GM15510 (cell line): ENCODE measurements around the gene OR5AS1.

ENCODE experiments used
- POLR2A ChIP-seq: IDR thresholded peaks from 3 replicates; pipeline ENCODE4 v1.6.1; 2011; ENCODE audit warnings: borderline replicate concordance; ENCODE audit not compliant: insufficient read length; ENCODE audit errors: extremely low read depth

Gene OR5AS1

DNA sequence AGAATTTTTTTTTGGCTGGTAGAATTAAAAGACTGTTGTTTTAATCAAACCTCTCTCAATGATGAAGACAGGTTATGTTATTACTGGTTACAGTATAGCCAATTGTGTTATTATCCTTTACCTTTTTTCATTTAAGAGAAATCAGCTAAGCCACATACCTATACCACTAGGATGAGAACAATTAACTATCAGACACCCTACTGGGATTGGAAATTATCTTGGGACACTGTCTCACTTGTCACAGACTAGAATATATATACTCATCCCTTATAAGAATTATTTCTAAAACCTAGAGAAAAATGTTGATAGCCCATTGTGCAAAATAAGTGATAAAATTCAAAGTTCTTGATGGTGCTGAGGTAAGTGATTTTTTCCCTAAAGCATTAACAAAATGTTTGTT is at the start of gene OR5AS1:
TSS of gene OR5AS1 (plus strand) at position 301 of the 400 bp plus-strand sequence. CDS start 2,765 bp downstream, outside the sequence.
- TF ChIP-seq POLR2A = no peak

- TF ChIP-seq POLR2A = no peak
Observed at GRCh38 chr11:55994525-55994924, 32.9 kb upstream of the OR5AS1 start, which contains the start of gene OR5F1. TSS of gene OR5F1 (minus strand) at chr11:55994625. CDS start at chr11:55994625, 0 bp downstream.

DNA sequence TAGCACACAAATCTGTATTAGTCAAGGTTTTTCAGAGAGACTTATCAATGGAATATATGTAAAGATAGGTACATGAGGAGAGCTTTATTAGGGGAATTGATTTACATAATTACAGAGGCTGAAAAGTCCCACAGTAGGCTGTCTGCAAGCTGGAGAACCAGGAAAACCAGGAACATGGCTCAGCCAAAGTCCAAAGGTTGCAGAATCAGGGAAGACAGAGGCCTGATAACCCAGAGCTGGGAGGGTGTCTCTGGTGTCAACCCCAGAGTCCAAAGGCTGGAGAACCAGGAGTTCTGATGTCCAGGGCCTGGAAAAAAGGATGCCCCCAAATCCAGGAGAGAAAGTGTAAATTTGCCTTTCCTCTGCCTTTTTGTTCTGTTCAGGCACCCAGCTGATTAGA is 16.7 kb upstream of the OR5AS1 start:
- no peak for TF ChIP-seq POLR2A

GRCh38 chr11:56013805-56014204 is 13.6 kb upstream of the OR5AS1 start:
- no peak for TF ChIP-seq POLR2A

- no peak for TF ChIP-seq POLR2A
Observed at GRCh38 chr11:56045538-56045937, 18.1 kb downstream of the OR5AS1 start.

DNA sequence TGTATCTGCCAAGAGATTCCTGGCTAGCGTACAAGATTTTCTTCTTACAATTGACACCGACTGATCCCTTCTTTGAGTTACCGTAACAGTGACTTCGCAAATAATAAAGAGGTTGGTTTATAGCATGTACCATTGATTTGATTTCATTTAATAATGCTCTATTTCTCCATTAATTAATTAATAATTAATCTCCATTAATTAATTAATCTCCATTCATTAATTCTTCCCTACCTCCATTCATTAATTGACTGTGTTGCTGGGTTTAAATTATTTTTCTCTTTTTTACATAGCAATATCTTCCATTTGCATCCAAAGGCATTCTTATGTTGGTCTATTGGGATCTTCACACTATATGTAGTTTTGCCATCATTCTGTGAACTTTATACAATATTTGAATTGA is 21.0 kb downstream of the OR5AS1 start:
- no peak for TF ChIP-seq POLR2A

- no peak for TF ChIP-seq POLR2A
Observed at GRCh38 chr11:56049487-56049886, 22.0 kb downstream of the OR5AS1 start.

DNA sequence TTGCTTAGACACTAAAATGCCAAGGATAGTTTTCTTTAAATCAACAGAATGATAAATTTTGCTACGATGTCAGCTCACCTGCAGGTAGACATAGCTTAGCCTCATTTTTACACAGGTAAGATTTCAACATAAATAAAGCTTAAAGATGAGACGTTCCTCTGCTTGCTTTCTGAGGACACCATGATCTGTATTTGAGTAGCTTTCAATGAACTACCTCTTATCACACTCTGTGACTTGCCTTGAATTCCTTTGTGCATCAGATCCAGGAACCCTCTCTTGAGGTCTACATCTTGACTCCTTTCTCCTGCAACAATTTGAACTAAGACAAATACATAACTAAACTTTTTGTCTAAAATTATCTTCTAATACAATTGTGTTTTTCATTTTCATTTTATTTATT is 39.5 kb downstream of the OR5AS1 start:
- TF ChIP-seq POLR2A = no peak
